ENCODE data around the gene CSRP1. TPM values are rescaled to one million over a fixed set of nuclear protein-coding genes. Genes with fewer than 3 reads are reported as not detected.

Gene CSRP1
- total RNA-seq, 1 experiment from 2014 or later, result 14.3 TPM

DNA sequence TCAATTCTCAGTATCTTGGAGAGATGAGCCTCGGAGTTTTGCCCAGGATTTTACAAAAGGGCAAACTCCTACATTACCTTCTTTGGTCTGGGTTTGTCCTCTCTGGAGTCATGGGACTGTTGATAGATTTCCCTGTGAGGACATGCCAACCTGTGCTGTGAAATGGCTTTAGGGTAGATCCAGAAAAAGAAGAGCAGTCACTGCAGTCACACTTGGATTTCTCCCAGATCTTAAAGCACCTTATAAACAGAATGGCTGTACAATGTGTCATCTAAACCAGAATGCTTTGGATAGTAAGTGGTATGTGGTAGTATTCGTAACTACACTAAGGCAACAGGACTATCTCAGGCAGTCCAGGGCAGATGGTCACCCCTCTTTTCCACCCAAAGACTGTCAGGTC lies 1.9 kb upstream of the CSRP1 start:
- CTCF ChIA-PET, result interaction anchor here (5.6 kb wide), 1 partner anchor 27 kb away, joined by 63 read pairs; no protein-coding TSS in a partner anchor
- H3K36me3 Mint-ChIP-seq, result no peaks in the 10 kb centered on the region
- TF ChIP-seq NR1H2 (CRISPR knock-in tag; IDR thresholded peaks at IDR 0.05), result no peak
- TF ChIP-seq, protein P1, sequence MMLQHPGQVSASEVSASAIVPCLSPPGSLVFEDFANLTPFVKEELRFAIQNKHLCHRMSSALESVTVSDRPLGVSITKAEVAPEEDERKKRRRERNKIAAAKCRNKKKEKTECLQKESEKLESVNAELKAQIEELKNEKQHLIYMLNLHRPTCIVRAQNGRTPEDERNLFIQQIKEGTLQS (CRISPR knock-in tag; conservative IDR thresholded peaks at IDR 0.05), result no peak
- TF ChIP-seq, protein P2, sequence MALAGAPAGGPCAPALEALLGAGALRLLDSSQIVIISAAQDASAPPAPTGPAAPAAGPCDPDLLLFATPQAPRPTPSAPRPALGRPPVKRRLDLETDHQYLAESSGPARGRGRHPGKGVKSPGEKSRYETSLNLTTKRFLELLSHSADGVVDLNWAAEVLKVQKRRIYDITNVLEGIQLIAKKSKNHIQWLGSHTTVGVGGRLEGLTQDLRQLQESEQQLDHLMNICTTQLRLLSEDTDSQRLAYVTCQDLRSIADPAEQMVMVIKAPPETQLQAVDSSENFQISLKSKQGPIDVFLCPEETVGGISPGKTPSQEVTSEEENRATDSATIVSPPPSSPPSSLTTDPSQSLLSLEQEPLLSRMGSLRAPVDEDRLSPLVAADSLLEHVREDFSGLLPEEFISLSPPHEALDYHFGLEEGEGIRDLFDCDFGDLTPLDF (CRISPR knock-in tag; IDR thresholded peaks at IDR 0.05), result no peak
- TF ChIP-seq FOXJ3 (CRISPR knock-in tag; IDR thresholded peaks at IDR 0.05; ENCODE audit: borderline replicate concordance), result no peak
- TF ChIP-seq, protein P3, sequence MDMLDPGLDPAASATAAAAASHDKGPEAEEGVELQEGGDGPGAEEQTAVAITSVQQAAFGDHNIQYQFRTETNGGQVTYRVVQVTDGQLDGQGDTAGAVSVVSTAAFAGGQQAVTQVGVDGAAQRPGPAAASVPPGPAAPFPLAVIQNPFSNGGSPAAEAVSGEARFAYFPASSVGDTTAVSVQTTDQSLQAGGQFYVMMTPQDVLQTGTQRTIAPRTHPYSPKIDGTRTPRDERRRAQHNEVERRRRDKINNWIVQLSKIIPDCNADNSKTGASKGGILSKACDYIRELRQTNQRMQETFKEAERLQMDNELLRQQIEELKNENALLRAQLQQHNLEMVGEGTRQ (CRISPR knock-in tag; IDR thresholded peaks at IDR 0.05), result no peak
- TF ChIP-seq, protein P4, sequence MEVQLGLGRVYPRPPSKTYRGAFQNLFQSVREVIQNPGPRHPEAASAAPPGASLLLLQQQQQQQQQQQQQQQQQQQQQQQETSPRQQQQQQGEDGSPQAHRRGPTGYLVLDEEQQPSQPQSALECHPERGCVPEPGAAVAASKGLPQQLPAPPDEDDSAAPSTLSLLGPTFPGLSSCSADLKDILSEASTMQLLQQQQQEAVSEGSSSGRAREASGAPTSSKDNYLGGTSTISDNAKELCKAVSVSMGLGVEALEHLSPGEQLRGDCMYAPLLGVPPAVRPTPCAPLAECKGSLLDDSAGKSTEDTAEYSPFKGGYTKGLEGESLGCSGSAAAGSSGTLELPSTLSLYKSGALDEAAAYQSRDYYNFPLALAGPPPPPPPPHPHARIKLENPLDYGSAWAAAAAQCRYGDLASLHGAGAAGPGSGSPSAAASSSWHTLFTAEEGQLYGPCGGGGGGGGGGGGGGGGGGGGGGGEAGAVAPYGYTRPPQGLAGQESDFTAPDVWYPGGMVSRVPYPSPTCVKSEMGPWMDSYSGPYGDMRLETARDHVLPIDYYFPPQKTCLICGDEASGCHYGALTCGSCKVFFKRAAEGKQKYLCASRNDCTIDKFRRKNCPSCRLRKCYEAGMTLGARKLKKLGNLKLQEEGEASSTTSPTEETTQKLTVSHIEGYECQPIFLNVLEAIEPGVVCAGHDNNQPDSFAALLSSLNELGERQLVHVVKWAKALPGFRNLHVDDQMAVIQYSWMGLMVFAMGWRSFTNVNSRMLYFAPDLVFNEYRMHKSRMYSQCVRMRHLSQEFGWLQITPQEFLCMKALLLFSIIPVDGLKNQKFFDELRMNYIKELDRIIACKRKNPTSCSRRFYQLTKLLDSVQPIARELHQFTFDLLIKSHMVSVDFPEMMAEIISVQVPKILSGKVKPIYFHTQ (CRISPR knock-in tag; IDR thresholded peaks at IDR 0.05), result no peak
- no peak for TF ChIP-seq TP53 (CRISPR knock-in tag; IDR thresholded peaks at IDR 0.05)
- TF ChIP-seq, protein P5, sequence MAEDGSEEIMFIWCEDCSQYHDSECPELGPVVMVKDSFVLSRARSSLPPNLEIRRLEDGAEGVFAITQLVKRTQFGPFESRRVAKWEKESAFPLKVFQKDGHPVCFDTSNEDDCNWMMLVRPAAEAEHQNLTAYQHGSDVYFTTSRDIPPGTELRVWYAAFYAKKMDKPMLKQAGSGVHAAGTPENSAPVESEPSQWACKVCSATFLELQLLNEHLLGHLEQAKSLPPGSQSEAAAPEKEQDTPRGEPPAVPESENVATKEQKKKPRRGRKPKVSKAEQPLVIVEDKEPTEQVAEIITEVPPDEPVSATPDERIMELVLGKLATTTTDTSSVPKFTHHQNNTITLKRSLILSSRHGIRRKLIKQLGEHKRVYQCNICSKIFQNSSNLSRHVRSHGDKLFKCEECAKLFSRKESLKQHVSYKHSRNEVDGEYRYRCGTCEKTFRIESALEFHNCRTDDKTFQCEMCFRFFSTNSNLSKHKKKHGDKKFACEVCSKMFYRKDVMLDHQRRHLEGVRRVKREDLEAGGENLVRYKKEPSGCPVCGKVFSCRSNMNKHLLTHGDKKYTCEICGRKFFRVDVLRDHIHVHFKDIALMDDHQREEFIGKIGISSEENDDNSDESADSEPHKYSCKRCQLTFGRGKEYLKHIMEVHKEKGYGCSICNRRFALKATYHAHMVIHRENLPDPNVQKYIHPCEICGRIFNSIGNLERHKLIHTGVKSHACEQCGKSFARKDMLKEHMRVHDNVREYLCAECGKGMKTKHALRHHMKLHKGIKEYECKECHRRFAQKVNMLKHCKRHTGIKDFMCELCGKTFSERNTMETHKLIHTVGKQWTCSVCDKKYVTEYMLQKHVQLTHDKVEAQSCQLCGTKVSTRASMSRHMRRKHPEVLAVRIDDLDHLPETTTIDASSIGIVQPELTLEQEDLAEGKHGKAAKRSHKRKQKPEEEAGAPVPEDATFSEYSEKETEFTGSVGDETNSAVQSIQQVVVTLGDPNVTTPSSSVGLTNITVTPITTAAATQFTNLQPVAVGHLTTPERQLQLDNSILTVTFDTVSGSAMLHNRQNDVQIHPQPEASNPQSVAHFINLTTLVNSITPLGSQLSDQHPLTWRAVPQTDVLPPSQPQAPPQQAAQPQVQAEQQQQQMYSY (CRISPR knock-in tag; IDR thresholded peaks at IDR 0.05), result no peak
- TF ChIP-seq ZNF121 (CRISPR knock-in tag; IDR thresholded peaks at IDR 0.05), result no peak
- TF ChIP-seq, protein P6, sequence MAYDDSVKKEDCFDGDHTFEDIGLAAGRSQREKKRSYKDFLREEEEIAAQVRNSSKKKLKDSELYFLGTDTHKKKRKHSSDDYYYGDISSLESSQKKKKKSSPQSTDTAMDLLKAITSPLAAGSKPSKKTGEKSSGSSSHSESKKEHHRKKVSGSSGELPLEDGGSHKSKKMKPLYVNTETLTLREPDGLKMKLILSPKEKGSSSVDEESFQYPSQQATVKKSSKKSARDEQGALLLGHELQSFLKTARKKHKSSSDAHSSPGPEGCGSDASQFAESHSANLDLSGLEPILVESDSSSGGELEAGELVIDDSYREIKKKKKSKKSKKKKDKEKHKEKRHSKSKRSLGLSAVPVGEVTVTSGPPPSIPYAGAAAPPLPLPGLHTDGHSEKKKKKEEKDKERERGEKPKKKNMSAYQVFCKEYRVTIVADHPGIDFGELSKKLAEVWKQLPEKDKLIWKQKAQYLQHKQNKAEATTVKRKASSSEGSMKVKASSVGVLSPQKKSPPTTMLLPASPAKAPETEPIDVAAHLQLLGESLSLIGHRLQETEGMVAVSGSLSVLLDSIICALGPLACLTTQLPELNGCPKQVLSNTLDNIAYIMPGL (CRISPR knock-in tag; IDR thresholded peaks at IDR 0.05), result no peak
- TF ChIP-seq, protein P7, sequence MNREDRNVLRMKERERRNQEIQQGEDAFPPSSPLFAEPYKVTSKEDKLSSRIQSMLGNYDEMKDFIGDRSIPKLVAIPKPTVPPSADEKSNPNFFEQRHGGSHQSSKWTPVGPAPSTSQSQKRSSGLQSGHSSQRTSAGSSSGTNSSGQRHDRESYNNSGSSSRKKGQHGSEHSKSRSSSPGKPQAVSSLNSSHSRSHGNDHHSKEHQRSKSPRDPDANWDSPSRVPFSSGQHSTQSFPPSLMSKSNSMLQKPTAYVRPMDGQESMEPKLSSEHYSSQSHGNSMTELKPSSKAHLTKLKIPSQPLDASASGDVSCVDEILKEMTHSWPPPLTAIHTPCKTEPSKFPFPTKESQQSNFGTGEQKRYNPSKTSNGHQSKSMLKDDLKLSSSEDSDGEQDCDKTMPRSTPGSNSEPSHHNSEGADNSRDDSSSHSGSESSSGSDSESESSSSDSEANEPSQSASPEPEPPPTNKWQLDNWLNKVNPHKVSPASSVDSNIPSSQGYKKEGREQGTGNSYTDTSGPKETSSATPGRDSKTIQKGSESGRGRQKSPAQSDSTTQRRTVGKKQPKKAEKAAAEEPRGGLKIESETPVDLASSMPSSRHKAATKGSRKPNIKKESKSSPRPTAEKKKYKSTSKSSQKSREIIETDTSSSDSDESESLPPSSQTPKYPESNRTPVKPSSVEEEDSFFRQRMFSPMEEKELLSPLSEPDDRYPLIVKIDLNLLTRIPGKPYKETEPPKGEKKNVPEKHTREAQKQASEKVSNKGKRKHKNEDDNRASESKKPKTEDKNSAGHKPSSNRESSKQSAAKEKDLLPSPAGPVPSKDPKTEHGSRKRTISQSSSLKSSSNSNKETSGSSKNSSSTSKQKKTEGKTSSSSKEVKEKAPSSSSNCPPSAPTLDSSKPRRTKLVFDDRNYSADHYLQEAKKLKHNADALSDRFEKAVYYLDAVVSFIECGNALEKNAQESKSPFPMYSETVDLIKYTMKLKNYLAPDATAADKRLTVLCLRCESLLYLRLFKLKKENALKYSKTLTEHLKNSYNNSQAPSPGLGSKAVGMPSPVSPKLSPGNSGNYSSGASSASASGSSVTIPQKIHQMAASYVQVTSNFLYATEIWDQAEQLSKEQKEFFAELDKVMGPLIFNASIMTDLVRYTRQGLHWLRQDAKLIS (CRISPR knock-in tag; IDR thresholded peaks at IDR 0.05; ENCODE audit: borderline replicate concordance), result no peak
- DNase-seq (ENCODE audit: low spot score), result no peak
- ATAC-seq, result no peak
- H3K4me3 Mint-ChIP-seq, result no peak overlapping the region
- POLR2A ChIA-PET, result no interaction called here
- peaks cover 39% of the 10 kb centered on the region for H3K27me3 Mint-ChIP-seq (ENCODE audit: low read depth)
- H3K9me3 Mint-ChIP-seq, result no peaks in the 10 kb centered on the region
- no peak overlapping the region for H3K27ac Mint-ChIP-seq
- H3K4me1 Mint-ChIP-seq, result peaks cover 50% of the 10 kb centered on the region
